ENCODE data around the gene CXCL9.

Gene CXCL9

GRCh38 chr4:75953509-75953908 is 53.8 kb downstream of the CXCL9 start:
- no peak for DNase-seq
